GM19328 (cell line): ENCODE measurements around the gene UGT1A3.
"Not testable (repeated sequence)": the region's sequence is repeated elsewhere in the genome, so short reads cannot be mapped to it uniquely, and the experiment has no call there.

ENCODE experiments used
- ATAC-seq: cut with Tn5 transposase; IDR thresholded peaks from one replicate; pipeline ENCODE4 v1.9.1; 2021; ENCODE audit warnings: mild to moderate bottlenecking, moderate library complexity; ENCODE audit not compliant: unreplicated experiment

The UGT1A3 gene

DNA sequence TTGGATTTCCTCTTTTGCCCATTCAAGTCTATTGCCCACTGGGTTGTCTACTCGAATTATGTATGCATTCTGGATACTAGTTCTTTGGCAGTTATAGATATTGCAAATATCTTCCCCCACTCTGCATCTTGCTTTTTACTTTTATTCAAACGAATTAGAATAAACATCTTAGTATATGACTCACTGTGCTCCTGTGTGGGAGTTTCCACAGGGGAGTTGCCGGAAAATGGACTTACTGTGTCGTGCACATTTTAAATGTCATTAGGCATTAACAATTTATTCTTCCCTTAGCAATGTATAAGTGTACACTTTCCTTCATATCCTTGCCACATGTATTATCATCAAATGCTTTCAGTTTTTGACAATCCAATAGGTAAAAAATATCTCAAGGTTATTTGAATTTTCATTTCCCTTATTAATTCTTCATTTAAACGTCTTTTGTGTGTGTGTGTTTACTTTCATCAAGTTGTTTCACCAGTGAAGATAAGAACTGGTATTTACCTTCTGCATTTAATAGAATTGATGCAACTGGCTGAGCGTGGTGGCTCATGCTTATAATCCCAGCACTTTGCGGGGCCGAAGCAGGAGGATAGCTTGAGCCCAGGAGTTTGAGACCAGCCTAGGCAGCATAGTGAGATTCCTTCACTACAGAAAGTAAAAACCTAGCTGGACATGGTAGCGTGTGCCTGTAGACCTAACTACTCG, 20.8 kb upstream of the UGT1A3 start:
- no peak for ATAC-seq

DNA sequence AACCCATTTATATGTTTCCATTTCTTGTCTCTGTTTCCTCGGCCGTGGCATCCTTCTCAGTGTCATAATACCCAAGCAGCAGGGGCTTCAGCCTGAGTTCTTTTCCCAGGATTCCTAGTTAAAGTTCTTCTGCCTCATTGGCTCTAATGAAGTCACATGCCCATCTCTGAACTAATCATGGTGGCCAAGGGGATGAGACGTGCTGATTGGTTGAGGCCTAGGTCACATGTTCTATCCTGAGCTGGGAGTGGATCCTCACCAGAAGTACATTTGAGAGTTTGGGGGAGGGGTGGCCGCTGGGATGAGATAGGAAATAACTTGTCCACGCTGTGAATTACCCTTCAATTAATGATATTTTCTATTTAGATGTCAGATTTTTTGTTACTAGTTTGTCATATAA, 19.9 kb upstream of the UGT1A3 start:
- ATAC-seq: no peak

DNA sequence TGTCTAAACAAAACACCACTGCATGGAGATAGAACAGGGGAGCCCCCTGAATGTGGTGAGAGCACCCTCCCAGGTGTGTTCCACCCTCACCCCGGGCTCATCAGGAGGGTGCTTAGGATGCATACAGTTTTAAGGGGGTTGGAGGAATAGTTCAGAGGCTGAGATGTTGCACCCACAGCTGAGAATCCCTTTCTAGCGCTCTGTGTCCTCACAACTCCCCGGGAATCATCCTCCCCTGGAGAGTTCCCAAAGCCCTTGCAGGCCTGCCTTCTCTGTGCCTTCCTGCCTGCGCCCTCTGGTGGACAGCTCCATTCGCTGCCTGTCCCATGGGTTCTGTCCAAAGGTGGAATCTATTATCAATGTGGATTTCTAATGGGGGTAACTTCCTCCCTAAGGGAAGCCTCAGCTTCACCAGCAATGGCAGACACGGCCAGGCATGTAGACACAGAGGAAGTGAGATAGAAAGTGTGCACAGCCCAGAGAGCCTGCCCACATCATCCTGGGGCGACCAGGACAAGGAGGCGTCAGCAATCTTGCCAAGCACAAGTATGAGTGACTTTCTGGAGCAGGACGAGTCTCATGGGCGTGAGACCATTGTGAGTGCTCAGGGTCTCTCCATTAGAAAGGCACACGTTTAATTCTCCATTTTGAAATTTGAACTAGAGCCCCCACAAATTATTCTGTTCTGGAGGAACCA, 17.4 kb upstream of the UGT1A3 start:
- peak; percentile 55 for ATAC-seq

DNA sequence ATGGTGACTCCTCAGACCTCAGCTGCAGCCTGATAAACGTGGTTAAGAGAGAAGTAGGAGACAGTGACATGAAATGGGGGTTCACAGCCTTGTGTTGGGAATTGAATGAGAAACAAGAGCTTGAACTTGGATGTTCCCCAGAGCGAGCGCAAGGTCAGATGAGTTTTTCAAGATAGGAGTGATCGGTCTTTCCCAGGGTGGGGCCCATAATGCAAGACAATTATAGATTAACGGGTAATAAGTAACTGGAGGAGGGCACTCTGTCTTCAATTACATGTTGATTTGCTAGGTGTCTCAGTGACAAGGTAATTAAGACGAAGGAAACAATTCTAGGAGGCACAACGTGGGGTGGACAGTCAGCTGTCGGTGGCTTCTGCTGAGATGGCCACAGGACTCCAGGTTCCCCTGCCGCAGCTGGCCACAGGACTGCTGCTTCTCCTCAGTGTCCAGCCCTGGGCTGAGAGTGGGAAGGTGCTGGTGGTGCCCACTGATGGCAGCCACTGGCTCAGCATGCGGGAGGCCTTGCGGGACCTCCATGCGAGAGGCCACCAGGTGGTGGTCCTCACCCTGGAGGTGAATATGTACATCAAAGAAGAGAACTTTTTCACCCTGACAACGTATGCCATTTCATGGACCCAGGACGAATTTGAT, 16.1 kb upstream of the UGT1A3 start, which contains the start of gene UGT1A5:
Gene UGT1A5 (plus strand): TSS at position 297 of the 651 bp plus-strand sequence. CDS start 85 bp downstream, at position 382.
- ATAC-seq: no peak

DNA sequence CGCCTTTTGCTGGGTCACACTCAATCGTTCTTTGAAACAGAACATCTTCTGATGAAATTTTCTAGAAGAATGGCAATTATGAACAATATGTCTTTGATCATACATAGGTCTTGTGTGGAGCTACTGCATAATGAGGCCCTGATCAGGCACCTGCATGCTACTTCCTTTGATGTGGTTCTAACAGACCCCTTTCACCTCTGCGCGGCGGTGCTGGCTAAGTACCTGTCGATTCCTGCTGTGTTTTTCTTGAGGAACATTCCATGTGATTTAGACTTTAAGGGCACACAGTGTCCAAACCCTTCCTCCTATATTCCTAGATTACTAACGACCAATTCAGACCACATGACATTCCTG, 15.6 kb upstream of the UGT1A3 start:
- no peak for ATAC-seq

DNA sequence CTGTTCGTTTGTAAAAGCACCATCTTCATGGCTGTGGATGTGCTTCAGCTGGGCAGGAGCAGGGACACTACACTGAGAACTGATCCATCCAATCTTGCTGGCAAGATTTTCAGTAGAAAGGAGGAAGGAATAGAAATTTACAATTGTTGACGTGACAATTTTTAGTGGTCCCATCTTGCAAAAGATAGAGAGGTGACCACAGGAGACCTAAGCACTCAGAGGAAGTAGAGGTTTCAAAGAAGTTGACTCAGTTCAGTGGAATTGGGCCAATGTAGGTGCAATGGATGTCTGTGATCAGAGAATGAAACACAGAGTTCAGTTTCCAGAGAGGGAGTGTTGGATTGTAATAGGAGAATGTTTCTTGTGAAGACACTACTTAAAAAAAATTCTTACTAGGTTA, 14.7 kb upstream of the UGT1A3 start:
- no peak for ATAC-seq

DNA sequence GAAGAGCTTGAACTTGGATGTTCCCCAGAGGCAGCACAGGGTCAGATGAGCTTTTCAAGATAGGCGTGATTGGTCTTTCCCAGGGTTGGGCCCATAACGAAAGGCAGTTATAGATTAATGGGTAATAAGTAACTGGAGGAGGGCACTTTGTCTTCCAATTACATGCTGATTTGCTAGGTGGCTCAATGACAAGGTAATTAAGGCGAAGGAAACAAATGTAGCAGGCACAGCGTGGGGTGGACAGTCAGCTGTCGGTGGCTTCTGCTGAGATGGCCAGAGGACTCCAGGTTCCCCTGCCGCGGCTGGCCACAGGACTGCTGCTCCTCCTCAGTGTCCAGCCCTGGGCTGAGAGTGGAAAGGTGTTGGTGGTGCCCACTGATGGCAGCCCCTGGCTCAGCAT, 10.3 kb upstream of the UGT1A3 start, which contains the start of gene UGT1A4:
Gene UGT1A4 (plus strand): TSS at position 185 of the 400 bp plus-strand sequence. CDS start 85 bp downstream, at position 270.
- ATAC-seq: no peak

DNA sequence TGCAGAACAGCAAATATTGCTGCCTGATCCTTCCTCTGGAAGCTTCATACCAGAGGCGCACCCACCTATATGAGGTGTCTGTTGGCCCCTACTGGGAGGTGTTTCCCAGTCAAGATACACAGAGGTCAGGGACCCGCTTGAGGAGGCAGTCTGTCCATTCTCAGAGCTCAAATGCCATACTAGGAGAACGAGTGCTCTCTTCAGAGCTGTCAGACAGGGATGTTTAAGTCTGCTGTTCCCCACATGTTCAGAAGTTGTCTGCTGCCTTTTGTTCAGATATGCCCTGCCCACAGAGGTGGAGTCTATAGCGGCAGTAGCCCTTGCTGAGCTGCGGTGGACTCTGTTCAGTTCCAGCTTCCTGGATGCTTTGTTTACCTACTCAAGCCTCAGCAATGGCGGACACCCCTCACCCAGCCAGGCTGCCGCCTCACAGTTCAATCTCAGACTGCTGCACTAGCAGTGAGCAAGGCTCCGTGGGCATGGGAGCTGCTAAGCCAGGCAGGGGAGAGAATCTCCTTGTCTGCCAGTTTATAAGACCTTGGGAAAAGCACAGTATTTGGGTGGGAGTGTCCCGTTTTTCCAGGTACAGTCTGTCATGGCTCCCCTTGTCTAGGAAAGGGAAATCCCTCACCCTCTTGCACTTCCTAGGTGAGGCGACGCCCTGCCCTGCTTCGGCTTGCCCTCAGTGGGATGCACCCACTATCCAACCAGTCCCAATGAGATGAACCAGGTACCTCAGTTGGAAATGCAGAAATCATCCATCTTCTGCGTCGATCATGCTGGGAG, 8.2 kb downstream of the UGT1A3 start:
- ATAC-seq: not testable (repeated sequence)

DNA sequence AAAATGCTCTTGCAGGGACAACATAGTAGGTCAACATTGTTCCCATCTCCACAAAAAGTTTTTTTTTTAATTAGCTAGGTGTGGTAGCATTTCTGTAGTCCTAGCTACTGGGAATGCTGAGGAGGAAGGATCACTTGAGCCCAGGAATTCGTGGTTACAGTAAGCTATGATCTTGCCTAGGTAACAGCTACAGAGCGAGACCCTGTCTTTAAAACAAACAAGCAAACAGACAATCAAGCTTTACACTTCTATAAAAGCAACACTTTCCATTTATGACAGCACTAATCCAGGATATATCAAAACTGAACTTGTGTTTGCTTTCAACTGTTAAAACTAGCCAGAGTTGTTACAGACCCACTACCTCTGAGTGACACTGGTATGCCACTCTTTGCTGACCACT, 12.0 kb downstream of the UGT1A3 start:
- ATAC-seq: no peak

DNA sequence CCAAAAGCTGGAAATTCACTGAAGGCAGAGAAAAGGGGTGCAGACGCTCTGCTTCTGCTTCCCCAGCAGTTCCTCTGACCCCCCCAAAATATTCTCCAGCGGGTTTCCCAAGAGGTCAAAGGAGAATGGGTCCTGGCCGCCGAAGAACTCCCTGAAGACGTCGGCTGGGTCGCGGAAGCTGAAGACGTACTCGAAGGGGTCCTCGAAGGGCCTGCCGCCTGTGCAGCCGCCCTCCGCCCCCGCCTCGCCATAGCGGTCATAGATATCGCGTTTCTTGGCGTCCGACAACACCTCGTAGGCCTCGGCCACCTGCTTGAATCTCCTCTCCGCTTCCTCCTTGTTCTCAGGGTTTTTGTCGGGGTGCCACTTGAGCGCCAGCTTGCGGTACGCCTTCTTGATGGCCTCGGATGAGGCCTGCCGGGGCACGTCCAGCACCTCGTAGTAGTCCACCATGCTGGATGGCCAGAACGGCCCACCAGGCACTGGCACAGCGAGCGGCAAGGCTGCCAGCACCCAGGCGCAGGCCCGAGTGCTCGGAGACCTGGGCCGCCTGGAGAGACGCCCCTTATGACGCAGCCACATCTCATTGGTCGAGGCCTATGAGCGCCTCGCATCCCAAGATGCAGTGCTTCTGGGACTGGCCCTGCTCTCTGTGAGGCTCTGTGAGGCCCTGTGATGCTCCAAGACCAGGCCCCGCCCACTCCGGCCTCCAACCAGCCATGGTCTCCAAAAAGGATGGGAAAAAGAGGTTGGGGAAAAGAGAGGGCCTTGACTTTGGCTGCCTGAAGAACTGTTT, 14.8 kb downstream of the UGT1A3 start:
- no peak for ATAC-seq

DNA sequence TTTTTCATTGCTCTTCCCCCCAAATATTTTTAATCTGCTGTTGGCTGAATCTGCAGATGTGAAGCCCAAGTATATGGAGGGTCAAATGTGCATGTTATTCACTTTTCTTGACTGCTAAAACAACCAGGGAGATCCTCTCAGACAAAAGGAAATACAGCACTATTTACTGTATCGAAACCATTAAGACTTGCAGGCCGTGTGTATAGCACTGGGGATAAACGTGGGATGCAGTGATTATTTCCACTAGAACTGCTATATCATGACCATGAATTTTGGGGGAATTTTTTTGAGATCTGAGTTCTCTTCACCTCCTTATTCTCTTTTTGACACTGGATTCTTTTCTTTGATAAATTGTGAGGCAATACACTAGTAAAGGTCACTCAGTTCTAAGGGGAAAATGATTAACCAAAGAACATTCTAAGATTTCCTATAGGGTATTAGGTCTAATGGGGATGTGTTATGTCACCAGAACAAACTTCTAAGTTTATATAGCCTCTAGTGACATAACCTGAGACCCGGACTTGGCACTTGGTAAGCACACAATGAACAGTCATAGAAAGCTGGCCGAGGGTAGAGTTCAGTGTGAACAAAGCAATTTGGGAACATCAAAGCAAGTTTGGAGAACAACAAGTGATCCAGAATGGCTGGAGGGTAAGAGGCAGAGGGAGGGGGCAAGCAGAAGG, 16.4 kb downstream of the UGT1A3 start:
- no peak for ATAC-seq

DNA sequence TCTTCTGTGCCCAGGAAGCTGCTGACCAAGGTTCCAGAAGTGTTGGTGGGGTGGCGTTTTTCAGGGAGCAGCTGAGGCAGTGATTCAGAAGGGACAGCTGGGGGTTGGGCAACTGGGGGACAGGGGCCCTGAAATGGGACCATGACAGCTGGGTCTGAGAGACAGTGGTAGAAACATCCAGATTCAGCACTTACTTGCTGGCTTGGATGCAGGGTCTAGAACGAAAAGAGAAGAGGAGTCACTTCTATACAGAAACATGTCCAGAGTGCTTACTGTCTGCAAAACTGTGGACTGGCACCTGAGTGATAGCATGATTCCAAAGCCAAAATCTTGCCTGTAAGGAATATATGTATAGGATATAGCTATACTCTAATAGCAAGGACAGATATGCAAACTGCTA, 17.0 kb downstream of the UGT1A3 start:
- ATAC-seq: not testable (repeated sequence)

DNA sequence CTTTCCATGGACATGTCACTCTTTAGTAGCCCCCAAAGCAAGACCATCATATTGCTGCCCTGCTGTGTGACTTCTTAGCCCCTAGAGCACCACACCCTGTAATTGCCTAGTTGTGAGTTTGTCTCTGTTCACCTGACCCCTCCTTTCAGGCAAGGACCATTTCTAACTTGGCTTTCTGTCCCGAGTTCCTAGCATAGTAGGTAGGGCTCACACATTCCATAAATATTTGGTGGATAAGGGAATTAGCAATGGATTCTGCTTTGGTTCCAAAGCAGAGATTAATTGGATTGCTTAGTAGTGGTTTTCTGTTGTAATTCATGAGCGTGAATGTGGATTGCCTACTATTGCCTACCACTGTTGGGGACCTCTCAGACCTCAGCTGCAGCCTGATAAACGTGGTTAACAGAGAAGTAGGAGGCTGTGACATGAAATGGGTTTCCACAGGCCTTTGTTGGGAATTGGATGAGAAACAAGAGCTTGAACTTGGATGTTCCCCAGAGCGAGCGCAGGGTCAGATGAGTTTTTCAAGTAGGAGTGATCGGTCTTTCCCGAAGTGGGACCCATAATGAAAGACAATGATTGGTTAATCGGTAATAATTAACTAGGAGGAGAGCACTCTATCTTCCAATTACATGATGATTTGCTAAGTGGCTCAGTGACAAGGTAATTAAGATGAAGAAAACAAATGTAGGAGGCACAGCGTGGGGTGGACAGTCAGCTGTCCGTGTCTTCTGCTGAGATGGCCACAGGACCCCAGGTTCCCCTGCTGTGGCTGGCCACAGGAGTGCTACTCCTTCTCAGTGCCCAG, 17.8 kb downstream of the UGT1A3 start:
- ATAC-seq: no peak

DNA sequence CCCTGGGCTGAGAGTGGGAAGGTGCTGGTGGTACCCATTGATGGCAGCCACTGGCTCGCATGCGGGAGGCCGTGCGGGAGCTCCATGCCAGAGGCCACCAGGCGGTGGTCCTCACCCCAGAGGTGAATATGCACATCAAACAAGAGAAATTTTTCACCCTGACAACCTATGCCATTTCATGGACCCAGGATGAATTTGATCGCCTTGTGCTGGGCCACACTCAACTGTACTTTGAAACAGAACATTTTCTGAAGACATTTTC, 18.4 kb downstream of the UGT1A3 start:
- no peak for ATAC-seq

DNA sequence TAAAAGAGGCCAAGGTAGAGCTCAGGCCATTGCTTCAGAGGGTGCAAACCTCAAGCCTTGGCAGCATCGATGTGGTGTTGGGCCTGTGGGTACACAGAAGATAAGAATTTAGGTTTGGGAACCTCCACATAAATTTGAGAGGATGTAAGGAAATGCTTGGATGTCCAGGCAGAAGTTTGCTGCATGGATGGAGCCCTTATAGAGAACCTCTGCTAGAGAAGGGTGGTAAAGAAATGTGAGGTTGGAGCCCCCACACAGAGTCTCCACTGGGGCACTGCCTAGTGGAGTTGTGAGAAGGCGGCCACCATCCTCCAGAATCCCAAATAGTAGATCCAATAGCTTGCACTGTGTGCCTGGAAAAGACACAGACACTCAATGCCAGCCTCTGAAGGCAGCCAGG, 21.8 kb downstream of the UGT1A3 start:
- not testable (repeated sequence) for ATAC-seq

DNA sequence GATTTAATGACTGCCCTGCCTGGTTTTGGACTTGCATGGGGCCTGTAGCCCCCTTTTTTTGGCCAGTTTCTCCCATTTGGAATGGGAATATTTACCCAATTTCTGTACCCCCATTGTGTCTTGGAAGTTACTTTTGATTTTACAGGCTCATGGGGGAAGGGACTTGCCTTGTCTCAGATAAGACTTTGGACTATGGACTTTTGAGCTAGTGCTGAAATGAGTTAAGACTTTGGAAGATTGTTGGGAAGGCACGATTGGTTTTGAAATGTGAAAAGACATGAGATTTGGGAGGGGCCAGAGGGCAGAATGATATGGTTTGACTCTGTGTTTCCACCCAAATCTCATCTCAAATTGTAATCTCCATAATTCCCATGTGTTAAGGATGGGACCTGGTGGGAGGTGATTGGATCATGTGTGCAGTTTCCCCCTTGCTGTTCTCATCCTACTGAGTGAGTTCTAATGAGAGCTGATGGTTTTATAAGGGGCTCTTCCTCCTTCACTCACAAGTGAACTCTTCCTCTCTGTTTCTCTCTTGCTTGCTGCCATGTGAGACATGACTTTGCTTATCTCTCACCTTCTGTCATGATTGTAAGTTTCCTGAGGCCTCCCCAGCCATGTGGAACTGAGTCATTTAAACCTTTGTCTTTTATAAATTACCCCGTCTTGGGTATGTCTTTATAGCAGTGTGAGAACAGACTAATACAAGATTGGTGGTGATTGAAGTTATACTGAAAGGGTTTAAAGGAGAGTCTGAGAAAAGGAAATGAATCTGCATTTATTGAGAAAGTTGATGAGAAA, 22.6 kb downstream of the UGT1A3 start:
- not testable (repeated sequence) for ATAC-seq

DNA sequence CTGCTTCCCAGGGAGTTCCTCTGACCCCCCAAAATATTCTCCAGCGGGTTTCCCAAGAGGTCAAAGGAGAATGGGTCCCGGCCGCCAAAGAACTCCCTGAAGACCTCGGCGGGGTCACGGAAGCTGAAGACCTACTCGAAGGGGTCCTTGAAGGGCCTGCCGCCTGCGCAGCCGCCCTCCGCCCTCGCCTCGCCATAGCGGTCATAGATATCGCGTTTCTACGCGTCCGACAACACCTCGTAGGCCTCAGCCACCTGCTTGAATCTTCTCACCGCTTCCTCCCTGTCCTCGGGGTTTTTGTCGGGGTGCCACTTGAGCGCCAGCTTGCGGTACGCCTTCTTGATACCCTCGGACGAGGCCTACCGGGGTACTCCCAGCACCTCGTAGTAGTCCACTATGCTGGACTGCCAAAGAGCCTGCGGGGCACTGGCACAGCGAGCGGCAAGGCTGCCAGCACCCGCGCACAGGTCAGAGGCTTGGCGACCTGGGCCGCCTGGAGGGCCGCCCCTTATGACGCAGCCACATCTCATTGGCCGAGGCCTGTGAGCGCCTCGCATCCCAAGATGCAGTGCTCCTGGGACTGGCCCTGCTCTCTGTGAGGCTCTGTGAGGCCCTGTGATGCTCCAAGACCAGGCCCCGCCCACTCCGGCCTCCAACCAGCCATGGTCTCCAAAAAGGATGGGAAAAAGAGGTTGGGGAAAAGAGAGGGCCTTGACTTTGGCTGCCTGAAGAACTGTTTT, 26.2 kb downstream of the UGT1A3 start:
- no peak for ATAC-seq
